ENCODE results near the gene CDK7.
"Not testable (repeated sequence)": the region's sequence is repeated elsewhere in the genome, so short reads cannot be mapped to it uniquely, and the experiment has no call there.

CDK7 gene

GRCh38 chr5:69219939-69220338, 14.7 kb upstream of the CDK7 start:
- no peak overlapping the region for H3K4me3 ChIP-seq (ENCODE audit: control insufficient read depth, low read depth, low read length)
- DNase-seq (ENCODE audit: low read depth): no peak
- TF ChIP-seq CTCF (IDR thresholded peaks at IDR 0.05; ENCODE audit: control insufficient read depth, insufficient read depth, low read depth, low read length, missing control alignments): no peak

- not testable (repeated sequence) for DNase-seq (ENCODE audit: low read depth); H3K4me3 ChIP-seq (ENCODE audit: control insufficient read depth, low read depth, low read length)
These were observed 14.3 kb upstream of the CDK7 start for GRCh38 chr5:69220371-69220770.

GRCh38 chr5:69220833-69221232, 13.9 kb upstream of the CDK7 start:
- not testable (repeated sequence) for H3K4me3 ChIP-seq (ENCODE audit: control insufficient read depth, low read depth, low read length); DNase-seq (ENCODE audit: low read depth)

GRCh38 chr5:69224520-69224919, 10.2 kb upstream of the CDK7 start:
- no peak overlapping the region for H3K4me3 ChIP-seq (ENCODE audit: control insufficient read depth, low read depth, low read length)
- no peak for TF ChIP-seq CTCF (IDR thresholded peaks at IDR 0.05; ENCODE audit: control insufficient read depth, insufficient read depth, low read depth, low read length, missing control alignments)
- no peak for DNase-seq (ENCODE audit: low read depth)

GRCh38 chr5:69225860-69226259, 8.8 kb upstream of the CDK7 start:
- H3K4me3 ChIP-seq (ENCODE audit: control insufficient read depth, low read depth, low read length): no peak overlapping the region
- DNase-seq (ENCODE audit: low read depth): no peak
- no peak for TF ChIP-seq CTCF (IDR thresholded peaks at IDR 0.05; ENCODE audit: control insufficient read depth, insufficient read depth, low read depth, low read length, missing control alignments)

- no peak for DNase-seq (ENCODE audit: low read depth)
- no peak for TF ChIP-seq CTCF (IDR thresholded peaks at IDR 0.05; ENCODE audit: control insufficient read depth, insufficient read depth, low read depth, low read length, missing control alignments)
- H3K4me3 ChIP-seq (ENCODE audit: control insufficient read depth, low read depth, low read length): no peak overlapping the region
These were observed 4.5 kb upstream of the CDK7 start for GRCh38 chr5:69230181-69230580.

GRCh38 chr5:69231281-69231680, 3.4 kb upstream of the CDK7 start:
- no peak for TF ChIP-seq CTCF (IDR thresholded peaks at IDR 0.05; ENCODE audit: control insufficient read depth, insufficient read depth, low read depth, low read length, missing control alignments)
- no peak for DNase-seq (ENCODE audit: low read depth)
- no peak overlapping the region for H3K4me3 ChIP-seq (ENCODE audit: control insufficient read depth, low read depth, low read length)

- H3K4me3 ChIP-seq (ENCODE audit: control insufficient read depth, low read depth, low read length): no peak overlapping the region
- DNase-seq (ENCODE audit: low read depth): no peak
- no peak for TF ChIP-seq CTCF (IDR thresholded peaks at IDR 0.05; ENCODE audit: control insufficient read depth, insufficient read depth, low read depth, low read length, missing control alignments)
These were observed 2.8 kb upstream of the CDK7 start for GRCh38 chr5:69231851-69232250.

GRCh38 chr5:69236733-69237132, 2.0 kb downstream of the CDK7 start:
- H3K4me3 ChIP-seq (ENCODE audit: control insufficient read depth, low read depth, low read length); DNase-seq (ENCODE audit: low read depth): not testable (repeated sequence)

Data from AG09309 (cell line).